T-helper 2 cell treated with Interferon-gamma antibody and Interleukin-4, amounts not matched to agents 5 μg/mL and 100 μg/mL, for 36 hours (primary cell): ENCODE results near the gene XXYLT1.

Experiments
- DNase-seq: peaks from one replicate; pipeline ENCODE4 v3.0.0; 2021; ENCODE audit warnings: low spot score
- H3K27ac Mint-ChIP-seq: one replicate; pipeline ENCODE4 v1.8.0; 2021; ENCODE audit warnings: mild to moderate bottlenecking, mixed read lengths
- H3K27me3 Mint-ChIP-seq: one replicate; pipeline ENCODE4 v1.8.0; 2021; ENCODE audit warnings: low read depth, mixed read lengths
- H3K36me3 Mint-ChIP-seq: one replicate; pipeline ENCODE4 v1.8.0; 2021; ENCODE audit warnings: low read depth, mixed read lengths
- H3K4me1 Mint-ChIP-seq: one replicate; pipeline ENCODE4 v1.8.0; 2021; ENCODE audit warnings: low read depth, mixed read lengths
- H3K4me3 Mint-ChIP-seq: one replicate; pipeline ENCODE4 v1.8.0; 2022; ENCODE audit warnings: mild to moderate bottlenecking, moderate library complexity, mixed read lengths
- H3K9me3 Mint-ChIP-seq: one replicate; pipeline ENCODE4 v1.8.0; 2021; ENCODE audit warnings: mixed read lengths

The XXYLT1 gene

DNA sequence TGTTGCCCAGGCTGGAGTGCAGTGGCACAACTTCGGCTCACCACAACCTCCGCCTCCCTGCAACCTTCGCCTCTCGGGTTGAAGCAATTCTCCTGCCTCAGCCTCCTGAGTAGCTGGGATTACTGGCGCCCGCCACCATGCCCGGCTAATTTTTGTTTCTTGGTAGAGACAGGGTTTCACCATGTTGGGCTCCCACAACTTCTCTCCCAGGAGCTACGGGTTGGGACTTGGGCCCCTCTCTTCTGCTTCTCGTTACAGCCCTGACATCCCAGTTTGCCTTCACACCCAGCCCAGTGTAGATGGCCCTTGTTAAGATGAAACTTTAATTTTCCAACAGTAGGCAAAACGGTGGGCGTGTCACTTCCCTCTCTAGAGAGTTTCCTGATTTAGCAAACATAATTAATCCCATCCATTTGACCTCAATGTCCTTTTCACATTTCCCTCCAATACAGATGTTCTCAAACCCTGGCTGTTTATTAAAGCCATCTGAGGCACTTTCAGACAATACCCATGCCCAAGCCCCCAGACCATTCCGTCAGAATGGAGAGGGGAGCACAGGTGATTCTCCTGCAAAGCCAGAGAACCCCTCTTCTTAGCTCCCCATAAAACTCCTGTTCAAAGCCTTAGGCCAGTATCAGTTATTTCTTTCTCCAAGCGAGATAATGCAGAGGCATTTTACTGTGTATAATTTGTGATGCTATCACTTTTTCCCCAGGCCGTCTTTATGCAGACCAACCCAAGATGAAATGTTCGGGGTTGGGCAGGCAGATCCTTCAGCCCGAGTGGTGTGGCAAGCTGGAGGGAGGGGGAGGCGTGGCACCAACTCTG is 245.7 kb downstream of the XXYLT1 start:
- Mint-ChIP-seq H3K4me1 (no peaks in the 10 kb centered on the region), H3K27ac (no peak overlapping the region), H3K27me3 (peaks cover under 1% of the 10 kb centered on the region), H3K4me3 (no peak overlapping the region), H3K9me3 (no peaks in the 10 kb centered on the region), H3K36me3 (no peaks in the 10 kb centered on the region)
- no peak for DNase-seq

DNA sequence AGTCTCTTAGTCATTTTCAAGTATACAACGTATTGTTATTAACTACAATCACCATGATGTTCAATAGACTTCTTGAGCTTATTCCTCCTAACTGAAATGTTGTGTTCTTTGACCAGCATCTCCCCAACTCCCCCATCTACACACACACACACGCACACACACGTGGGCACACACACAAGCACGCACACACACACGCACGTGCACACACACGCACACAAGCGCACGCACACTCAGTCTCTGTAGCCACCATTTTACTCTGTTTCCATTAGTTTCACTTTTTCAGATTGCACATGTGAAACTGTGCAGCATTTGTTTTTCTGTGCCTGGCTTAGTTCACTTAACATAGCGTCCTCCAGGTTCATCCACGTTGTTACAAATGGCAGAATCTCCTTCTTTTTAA is 247.0 kb downstream of the XXYLT1 start:
- Mint-ChIP-seq H3K9me3 (no peaks in the 10 kb centered on the region), H3K27ac (no peak overlapping the region), H3K36me3 (no peaks in the 10 kb centered on the region), H3K4me3 (no peak overlapping the region), H3K4me1 (no peaks in the 10 kb centered on the region), H3K27me3 (peaks cover 9% of the 10 kb centered on the region)
- no peak for DNase-seq

DNA sequence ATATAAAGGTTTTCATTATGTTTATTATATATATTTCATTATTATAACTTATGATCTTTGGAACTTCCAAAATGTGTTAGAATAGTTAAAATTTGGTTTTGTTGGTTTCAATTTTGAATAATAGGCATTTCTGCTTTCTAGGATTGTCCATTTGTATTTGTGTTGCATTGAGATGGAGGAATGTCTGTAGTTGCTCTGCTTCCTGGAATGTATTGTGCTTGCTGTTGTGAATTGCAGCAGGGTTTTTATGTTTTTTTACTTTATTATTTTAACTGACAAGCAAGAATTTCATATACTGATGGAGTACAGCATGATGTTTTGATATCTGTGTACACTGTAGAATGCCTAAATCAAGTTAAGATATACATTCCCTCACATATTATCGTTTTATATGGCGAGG is 247.4 kb downstream of the XXYLT1 start:
- no peaks in the 10 kb centered on the region for H3K9me3 Mint-ChIP-seq
- H3K4me3 Mint-ChIP-seq = no peak overlapping the region
- H3K27me3 Mint-ChIP-seq = peaks cover 9% of the 10 kb centered on the region
- no peak for DNase-seq
- no peaks in the 10 kb centered on the region for H3K36me3 Mint-ChIP-seq
- no peaks in the 10 kb centered on the region for H3K4me1 Mint-ChIP-seq
- no peak overlapping the region for H3K27ac Mint-ChIP-seq

GRCh38 chr3:195021692-195022091 is 249.3 kb downstream of the XXYLT1 start:
- no peak for DNase-seq
- H3K9me3 Mint-ChIP-seq = no peaks in the 10 kb centered on the region
- no peak overlapping the region for H3K4me3 Mint-ChIP-seq
- no peaks in the 10 kb centered on the region for H3K36me3 Mint-ChIP-seq
- H3K27ac Mint-ChIP-seq = no peak overlapping the region
- peaks cover 17% of the 10 kb centered on the region for H3K27me3 Mint-ChIP-seq
- H3K4me1 Mint-ChIP-seq = no peaks in the 10 kb centered on the region

- Mint-ChIP-seq H3K4me3 (no peak overlapping the region), H3K27me3 (peaks cover 21% of the 10 kb centered on the region), H3K9me3 (no peaks in the 10 kb centered on the region), H3K27ac (no peak overlapping the region), H3K36me3 (no peaks in the 10 kb centered on the region), H3K4me1 (no peaks in the 10 kb centered on the region)
- no peak for DNase-seq
Measured at GRCh38 chr3:195020921-195021320, 250.0 kb downstream of the XXYLT1 start.

GRCh38 chr3:195020185-195020584 is 250.8 kb downstream of the XXYLT1 start:
- Mint-ChIP-seq H3K27ac (no peak overlapping the region), H3K27me3 (peaks cover 22% of the 10 kb centered on the region)

GRCh38 chr3:195019335-195019734 is 251.6 kb downstream of the XXYLT1 start:
- no peak for DNase-seq
- Mint-ChIP-seq H3K27me3 (peaks cover 22% of the 10 kb centered on the region), H3K4me3 (no peak overlapping the region), H3K4me1 (peaks cover 4% of the 10 kb centered on the region), H3K9me3 (no peaks in the 10 kb centered on the region), H3K36me3 (no peaks in the 10 kb centered on the region), H3K27ac (no peak overlapping the region)

More at GRCh38 chr3:195020185-195020584, 250.8 kb downstream of the XXYLT1 start:
- no peak for DNase-seq
- H3K4me3 Mint-ChIP-seq = no peak overlapping the region
- H3K36me3 Mint-ChIP-seq = no peaks in the 10 kb centered on the region
- H3K9me3 Mint-ChIP-seq = no peaks in the 10 kb centered on the region
- H3K4me1 Mint-ChIP-seq = no peaks in the 10 kb centered on the region
